Liver (tissue), 9 donors: ENCODE measurements around the gene RD3L. TPM values are rescaled to one million over a fixed set of nuclear protein-coding genes. Genes with fewer than 3 reads are reported as not detected.

Experiments used
- DNase-seq: peaks from one replicate; pipeline ENCODE4 v3.0.0-alpha.2; 2017; ENCODE audit warnings: low spot score
- H3K27ac ChIP-seq, 2 donors: one replicate each; pipeline ENCODE4 v1.7.0; 2013; ENCODE audit warnings: inconsistent platforms in 2 of 2, low read length in 2 of 2, control low read depth in 1 of 2, low read depth in 1 of 2, mild to moderate bottlenecking in 1 of 2
- H3K27me3 ChIP-seq, 4 donors: one replicate each; pipeline versions ENCODE4 v1.6.1 to v1.7.0; 2013; ENCODE audit warnings: low read length in 3 of 4, inconsistent platforms in 1 of 4, mild to moderate bottlenecking in 1 of 4, moderate library complexity in 1 of 4; ENCODE audit not compliant: control insufficient read depth in 4 of 4, insufficient read depth in 4 of 4
- H3K36me3 ChIP-seq, 4 donors: one replicate each; pipeline versions ENCODE4 v1.6.1 to v1.7.0; 2013; ENCODE audit warnings: low read length in 3 of 4, mild to moderate bottlenecking in 3 of 4, low read depth in 1 of 4, moderate library complexity in 1 of 4; ENCODE audit not compliant: control insufficient read depth in 4 of 4, insufficient read depth in 3 of 4
- H3K4me1 ChIP-seq, 4 donors: one replicate each; pipeline versions ENCODE4 v1.6.1 to v1.7.0; 2013; ENCODE audit warnings: low read length in 3 of 4, mild to moderate bottlenecking in 3 of 4, moderate library complexity in 1 of 4; ENCODE audit not compliant: control insufficient read depth in 4 of 4, insufficient read depth in 4 of 4
- H3K4me3 ChIP-seq, 3 donors: one replicate each; pipeline versions ENCODE4 v1.6.1 to v1.7.0; 2013; ENCODE audit warnings: low read length in 3 of 3, control low read depth in 1 of 3, low read depth in 1 of 3, mild to moderate bottlenecking in 1 of 3
- H3K9ac ChIP-seq, 2 donors: one replicate each; pipeline ENCODE4 v1.7.0; 2013; ENCODE audit warnings: low read length in 2 of 2, mild to moderate bottlenecking in 2 of 2, moderate library complexity in 2 of 2, control low read depth in 1 of 2, low read depth in 1 of 2
- H3K9me3 ChIP-seq, 4 donors: one replicate each; pipeline versions ENCODE4 v1.6.1 to v1.7.0; 2013; ENCODE audit warnings: low read length in 3 of 4; ENCODE audit not compliant: control insufficient read depth in 4 of 4
- ATF3 ChIP-seq: IDR thresholded peaks from 2 replicates; pipeline ENCODE4 v1.6.1; 2016; ENCODE audit warnings: antibody characterized with exemption
- EGR1 ChIP-seq, 2 donors: IDR thresholded peaks; 2 replicates each; pipeline ENCODE4 v1.6.1; 2016 to 2018; ENCODE audit warnings: antibody characterized with exemption in 2 of 2, low read depth in 2 of 2
- FOXA1 ChIP-seq: IDR thresholded peaks from 2 replicates; pipeline ENCODE4 v1.6.1; 2016; ENCODE audit warnings: antibody characterized with exemption
- GABPA ChIP-seq, 2 donors: IDR thresholded peaks in 1 of 2; conservative IDR thresholded peaks in 1 of 2; 2 replicates each; pipeline ENCODE4 v1.6.1; 2016; ENCODE audit warnings: antibody characterized with exemption in 2 of 2, mild to moderate bottlenecking in 1 of 2, moderate library complexity in 1 of 2
- HNF4A ChIP-seq, 2 donors: conservative IDR thresholded peaks; 2 replicates each; pipeline ENCODE4 v1.6.1; 2016; ENCODE audit warnings: antibody characterized with exemption in 2 of 2, mild to moderate bottlenecking in 2 of 2
- HNF4G ChIP-seq: IDR thresholded peaks from 2 replicates; pipeline ENCODE4 v1.6.1; 2016; ENCODE audit warnings: antibody characterized with exemption
- JUND ChIP-seq, 2 donors: IDR thresholded peaks; 2 replicates each; pipeline ENCODE4 v1.6.1; 2016; ENCODE audit warnings: antibody characterized with exemption in 2 of 2
- NR2F2 ChIP-seq: IDR thresholded peaks from 2 replicates; pipeline ENCODE4 v1.6.1; 2016; ENCODE audit warnings: antibody characterized with exemption
- RAD21 ChIP-seq, 2 donors: IDR thresholded peaks; 2 replicates each; pipeline ENCODE4 v1.6.1; 2016; ENCODE audit warnings: antibody characterized with exemption in 2 of 2, mild to moderate bottlenecking in 2 of 2
- RXRA ChIP-seq, 2 donors: IDR thresholded peaks; 2 replicates each; pipeline ENCODE4 v1.6.1; 2017 to 2018; ENCODE audit warnings: antibody characterized with exemption in 2 of 2, mild to moderate bottlenecking in 1 of 2
- SP1 ChIP-seq: IDR thresholded peaks from 2 replicates; pipeline ENCODE4 v1.6.1; 2018; ENCODE audit warnings: antibody characterized with exemption, mild to moderate bottlenecking
- TAF1 ChIP-seq: conservative IDR thresholded peaks from 2 replicates; pipeline ENCODE4 v1.6.1; 2016; ENCODE audit warnings: antibody characterized with exemption, mild to moderate bottlenecking
- YY1 ChIP-seq: IDR thresholded peaks from 2 replicates; pipeline ENCODE4 v1.6.1; 2016; ENCODE audit warnings: antibody characterized with exemption, mild to moderate bottlenecking
- WGBS: extraction: QIAGEN DNeasy Blood & Tissue Kit; methylation state at CpG from one replicate; pipeline ENCODE4 v1.1.7; 2013; 5-methylcytosine and 5-hydroxymethylcytosine counted together
- polyA plus RNA-seq, 2 donors: library from polyadenylated mRNA; stranded (reverse) in 1 of 2; unstranded in 1 of 2; fragments of 200-250 nt in 1 of 2; fragments of >200 nt in 1 of 2; fragmentation: Nextera tagmentation in 1 of 2; extraction: Ambion mirVana in 1 of 2; gene quantifications; one replicate each; pipeline versions ENCODE4 v1.2.1 to v1.2.3, GENCODE V29; 2013 to 2015
- total RNA-seq, 2 donors: library from RNA; depleted of rRNA; stranded (reverse); fragments of >200 nt; gene quantifications; one replicate each; pipeline ENCODE4 v1.2.3, GENCODE V29; 2014
- TF ChIP-seq, protein P1 (sequence below): IDR thresholded peaks from 2 replicates; pipeline ENCODE4 v1.6.1; 2016; ENCODE audit warnings: antibody characterized with exemption
- TF ChIP-seq, protein P2 (sequence below): fragments of 150-350 bp; IDR thresholded peaks from 2 replicates; pipeline ENCODE4 v1.5.1; 2017; ENCODE audit warnings: improper control_type of control experiment, low read depth, low read length; ENCODE audit not compliant: missing input control
- TF ChIP-seq, protein P3 (sequence below): IDR thresholded peaks from 2 replicates; pipeline ENCODE4 v1.6.1; 2016; ENCODE audit warnings: antibody characterized with exemption
- donor health status: healthy.
- donor health status: healthy.
- donor health status: healthy.
- donor health status: healthy.
- donor health status: healthy.

RD3L gene
- total and polyA plus RNA-seq, 4 donors = 0.09 to 0.64 (median 0.19) TPM

GRCh38 chr14:103916636-103917262, 25.6 kb downstream of the RD3L start:
- Histone ChIP-seq H3K9ac (no peak overlapping the region), H3K36me3 (peaks cover 3 to 31% (median 26%) of the 10 kb centered on the region in 4 donors), H3K4me1 (peaks cover 2 to 18% (median 10%) of the 10 kb centered on the region in 4 donors), H3K27ac (no peak overlapping the region), H3K4me3 (no peak overlapping the region), H3K9me3 (no peaks in the 10 kb centered on the region), H3K27me3 (no peaks in the 10 kb centered on the region)
- no peak for TF ChIP-seq HNF4G
- TF ChIP-seq EGR1 (IDR thresholded peaks at IDR 0.05; ENCODE audit: low read depth in 2 of 2) = no peak
- TF ChIP-seq GABPA (IDR thresholded peaks at IDR 0.05 in 1 of 2, conservative IDR thresholded peaks at IDR 0.05 in 1 of 2) = no peak
- TF ChIP-seq JUND (IDR thresholded peaks at IDR 0.05) = no peak
- TF ChIP-seq ATF3 = no peak
- TF ChIP-seq NR2F2 = no peak
- TF ChIP-seq YY1 = no peak
- TF ChIP-seq, protein P1, sequence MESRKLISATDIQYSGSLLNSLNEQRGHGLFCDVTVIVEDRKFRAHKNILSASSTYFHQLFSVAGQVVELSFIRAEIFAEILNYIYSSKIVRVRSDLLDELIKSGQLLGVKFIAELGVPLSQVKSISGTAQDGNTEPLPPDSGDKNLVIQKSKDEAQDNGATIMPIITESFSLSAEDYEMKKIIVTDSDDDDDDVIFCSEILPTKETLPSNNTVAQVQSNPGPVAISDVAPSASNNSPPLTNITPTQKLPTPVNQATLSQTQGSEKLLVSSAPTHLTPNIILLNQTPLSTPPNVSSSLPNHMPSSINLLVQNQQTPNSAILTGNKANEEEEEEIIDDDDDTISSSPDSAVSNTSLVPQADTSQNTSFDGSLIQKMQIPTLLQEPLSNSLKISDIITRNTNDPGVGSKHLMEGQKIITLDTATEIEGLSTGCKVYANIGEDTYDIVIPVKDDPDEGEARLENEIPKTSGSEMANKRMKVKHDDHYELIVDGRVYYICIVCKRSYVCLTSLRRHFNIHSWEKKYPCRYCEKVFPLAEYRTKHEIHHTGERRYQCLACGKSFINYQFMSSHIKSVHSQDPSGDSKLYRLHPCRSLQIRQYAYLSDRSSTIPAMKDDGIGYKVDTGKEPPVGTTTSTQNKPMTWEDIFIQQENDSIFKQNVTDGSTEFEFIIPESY = no peak
- TF ChIP-seq FOXA1 = no peak
- TF ChIP-seq RXRA (IDR thresholded peaks at IDR 0.05) = no peak
- no peak for TF ChIP-seq SP1
- DNase-seq = no peak
- WGBS = 85% methylated on average over 14 of the region's 14 CpGs

GRCh38 chr14:103915616-103916015, 26.7 kb downstream of the RD3L start:
- 95% methylated on average over 6 of the region's 6 CpGs for WGBS
- Histone ChIP-seq H3K27me3 (no peaks in the 10 kb centered on the region), H3K9ac (no peak overlapping the region), H3K4me1 (peaks cover 0 to 14% (median 10%) of the 10 kb centered on the region in 4 donors), H3K27ac (no peak overlapping the region), H3K36me3 (peaks cover 6 to 38% (median 31%) of the 10 kb centered on the region in 4 donors), H3K9me3 (no peaks in the 10 kb centered on the region), H3K4me3 (no peak overlapping the region)
- TF ChIP-seq HNF4A (conservative IDR thresholded peaks at IDR 0.05) = no peak
- no peak for DNase-seq

DNA sequence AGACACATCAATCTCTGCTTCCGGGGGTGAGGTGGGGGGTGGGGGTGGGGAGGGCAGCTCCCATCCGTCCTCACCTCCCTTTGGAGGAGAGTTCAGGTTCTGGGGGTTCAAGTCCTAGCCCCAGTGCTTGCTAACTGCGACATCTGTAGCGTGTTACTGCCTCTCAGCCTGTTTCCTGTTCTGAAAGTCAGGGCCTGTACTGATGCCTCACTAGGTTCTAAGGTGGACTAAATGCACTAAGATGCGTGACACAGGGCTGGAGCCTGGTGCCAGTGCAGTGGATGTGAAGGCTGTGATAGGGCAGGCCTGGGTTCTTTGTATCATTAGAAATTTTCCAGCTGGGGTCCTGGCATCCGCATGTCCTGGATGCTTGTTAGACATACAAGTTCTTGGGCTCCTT, 31.3 kb downstream of the RD3L start:
- Histone ChIP-seq H3K9ac (no peak overlapping the region), H3K27ac (no peak overlapping the region), H3K4me3 (no peak overlapping the region), H3K9me3 (no peaks in the 10 kb centered on the region), H3K27me3 (no peaks in the 10 kb centered on the region), H3K36me3 (peaks cover 7 to 31% (median 29%) of the 10 kb centered on the region in 4 donors), H3K4me1 (peaks cover 3 to 18% (median 9%) of the 10 kb centered on the region in 4 donors)
- TF ChIP-seq RXRA (IDR thresholded peaks at IDR 0.05) (no peak), JUND (IDR thresholded peaks at IDR 0.05) (no peak), EGR1 (IDR thresholded peaks at IDR 0.05; ENCODE audit: low read depth in 2 of 2) (no peak), HNF4G (no peak), TAF1 (no peak), HNF4A (conservative IDR thresholded peaks at IDR 0.05) (no peak), NR2F2 (no peak), FOXA1 (no peak), RAD21 (IDR thresholded peaks at IDR 0.05) (no peak)
- TF ChIP-seq, protein P2, sequence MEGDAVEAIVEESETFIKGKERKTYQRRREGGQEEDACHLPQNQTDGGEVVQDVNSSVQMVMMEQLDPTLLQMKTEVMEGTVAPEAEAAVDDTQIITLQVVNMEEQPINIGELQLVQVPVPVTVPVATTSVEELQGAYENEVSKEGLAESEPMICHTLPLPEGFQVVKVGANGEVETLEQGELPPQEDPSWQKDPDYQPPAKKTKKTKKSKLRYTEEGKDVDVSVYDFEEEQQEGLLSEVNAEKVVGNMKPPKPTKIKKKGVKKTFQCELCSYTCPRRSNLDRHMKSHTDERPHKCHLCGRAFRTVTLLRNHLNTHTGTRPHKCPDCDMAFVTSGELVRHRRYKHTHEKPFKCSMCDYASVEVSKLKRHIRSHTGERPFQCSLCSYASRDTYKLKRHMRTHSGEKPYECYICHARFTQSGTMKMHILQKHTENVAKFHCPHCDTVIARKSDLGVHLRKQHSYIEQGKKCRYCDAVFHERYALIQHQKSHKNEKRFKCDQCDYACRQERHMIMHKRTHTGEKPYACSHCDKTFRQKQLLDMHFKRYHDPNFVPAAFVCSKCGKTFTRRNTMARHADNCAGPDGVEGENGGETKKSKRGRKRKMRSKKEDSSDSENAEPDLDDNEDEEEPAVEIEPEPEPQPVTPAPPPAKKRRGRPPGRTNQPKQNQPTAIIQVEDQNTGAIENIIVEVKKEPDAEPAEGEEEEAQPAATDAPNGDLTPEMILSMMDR = no peak
- TF ChIP-seq, protein P1 = no peak
- TF ChIP-seq, protein P3, sequence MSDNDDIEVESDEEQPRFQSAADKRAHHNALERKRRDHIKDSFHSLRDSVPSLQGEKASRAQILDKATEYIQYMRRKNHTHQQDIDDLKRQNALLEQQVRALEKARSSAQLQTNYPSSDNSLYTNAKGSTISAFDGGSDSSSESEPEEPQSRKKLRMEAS = no peak
- no peak for DNase-seq
- WGBS = 76% methylated on average over 6 of the region's 6 CpGs
